GM21529 (cell line): ENCODE data around the gene IL4I1.

Experiments used
- ATAC-seq: cut with Tn5 transposase; IDR thresholded peaks from one replicate; pipeline ENCODE4 v1.9.1; 2021; ENCODE audit not compliant: unreplicated experiment

IL4I1 gene

DNA sequence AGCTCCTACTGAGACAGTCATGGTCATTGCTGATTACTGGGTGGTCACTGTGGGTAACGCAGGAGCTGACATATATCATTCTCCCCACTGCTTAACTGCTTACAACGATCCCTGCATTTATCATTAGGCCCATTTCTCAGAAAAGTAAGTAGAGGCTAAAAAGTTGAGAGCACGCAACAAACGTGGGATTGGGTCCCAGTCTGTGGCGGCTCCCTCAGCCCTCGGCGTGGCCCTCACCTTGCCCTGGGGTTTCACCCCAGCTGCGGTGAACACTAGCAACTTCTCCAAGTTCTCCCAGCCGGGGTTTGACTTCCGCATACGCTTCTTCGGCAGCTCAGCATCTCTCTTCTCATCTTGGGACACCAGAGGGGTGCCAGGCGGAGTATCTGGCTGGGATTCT, 31.8 kb downstream of the IL4I1 start:
- no peak for ATAC-seq

DNA sequence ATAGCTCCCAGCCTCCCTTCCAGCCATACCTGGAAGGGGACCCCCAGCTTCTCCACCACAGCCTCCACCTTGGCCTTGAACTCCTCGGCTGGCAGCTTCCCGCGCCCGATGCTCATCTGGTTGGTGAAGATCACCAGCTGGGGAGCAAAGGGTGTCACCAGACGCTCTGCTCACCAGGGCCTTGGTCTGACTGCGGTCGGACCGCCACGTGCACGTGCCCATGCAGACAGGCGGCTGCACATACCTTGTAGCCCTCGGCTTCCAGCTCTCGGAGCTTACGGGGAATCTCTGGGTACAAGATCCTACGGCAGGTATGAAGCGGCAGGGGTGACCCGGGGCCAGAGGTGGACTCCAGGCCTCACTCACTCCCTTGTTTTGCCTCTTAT, 32.8 kb downstream of the IL4I1 start:
- no peak for ATAC-seq

DNA sequence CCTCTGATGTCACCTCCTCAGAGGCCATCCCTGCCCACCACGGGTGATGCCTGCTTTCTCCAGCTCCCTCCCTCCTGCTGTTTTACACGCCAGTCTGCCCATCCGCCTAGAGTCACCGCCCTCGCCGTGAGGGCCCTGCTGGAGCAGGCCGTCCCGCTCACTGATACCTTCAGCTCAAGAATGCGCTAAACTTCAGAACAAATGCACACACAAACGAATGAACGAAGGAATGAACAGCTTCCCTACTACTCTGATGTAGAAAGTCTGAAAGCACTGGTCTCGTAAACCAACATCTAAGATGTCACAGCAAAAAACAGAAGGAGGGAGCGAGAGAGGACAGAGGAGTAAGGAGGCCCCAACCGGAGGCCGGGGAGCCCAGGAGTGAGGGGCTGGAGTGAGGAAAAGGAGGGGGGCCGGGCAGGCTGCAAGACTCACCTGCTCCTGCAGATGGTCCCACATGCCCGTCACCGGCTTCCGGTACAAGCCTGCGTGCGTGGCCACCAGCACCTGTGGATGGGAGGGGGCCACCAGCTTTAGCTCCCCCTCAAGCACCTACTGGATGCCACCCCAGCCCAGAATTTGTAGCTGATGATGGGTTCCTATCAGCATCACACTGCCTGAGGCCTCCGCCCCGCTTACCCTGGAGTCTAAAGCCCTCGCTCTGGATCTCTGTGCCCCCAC, 33.3 kb downstream of the IL4I1 start:
- ATAC-seq = no peak

DNA sequence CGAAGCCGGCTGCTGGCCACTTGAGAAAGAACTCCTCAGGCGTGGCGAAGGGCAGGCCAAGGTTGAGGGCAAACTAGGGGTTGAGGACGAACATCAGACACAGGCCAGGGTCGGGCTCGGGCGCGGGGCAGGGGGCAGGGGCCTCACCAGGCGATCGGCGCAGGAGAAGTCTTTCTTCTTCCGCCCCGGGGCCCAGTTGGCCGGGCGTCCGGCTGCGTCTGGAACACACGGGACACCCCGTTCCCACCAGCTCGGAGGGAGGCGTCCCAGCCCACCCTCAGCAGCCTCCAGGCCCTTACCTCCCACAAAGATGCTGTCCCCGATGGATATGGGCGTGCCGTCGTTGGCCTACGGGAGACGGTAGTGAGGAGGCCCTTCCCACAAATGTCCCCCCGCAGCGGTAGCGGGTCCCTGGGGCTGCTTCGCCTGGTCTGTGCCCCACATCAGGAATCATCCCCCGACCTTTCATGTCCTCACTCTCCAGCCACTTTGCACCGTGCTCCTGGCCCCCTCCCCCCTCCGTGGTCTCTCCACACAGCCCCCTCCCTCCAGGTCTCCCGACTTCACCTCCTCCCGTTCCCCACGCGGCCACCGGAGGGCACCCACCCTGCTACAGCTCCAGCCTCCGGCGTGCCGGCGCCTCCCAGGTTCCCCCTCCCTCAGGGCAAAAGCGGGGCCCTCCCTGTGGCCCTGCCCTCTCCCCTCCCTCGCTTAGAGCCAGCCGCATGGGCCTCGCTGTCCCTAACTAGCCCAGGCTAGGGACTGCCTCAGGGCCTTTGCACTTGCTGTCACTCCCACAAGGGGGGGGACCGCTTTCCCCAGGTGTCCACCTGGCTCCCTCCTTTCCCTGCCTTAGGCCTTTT, 34.1 kb downstream of the IL4I1 start:
- no peak for ATAC-seq

DNA sequence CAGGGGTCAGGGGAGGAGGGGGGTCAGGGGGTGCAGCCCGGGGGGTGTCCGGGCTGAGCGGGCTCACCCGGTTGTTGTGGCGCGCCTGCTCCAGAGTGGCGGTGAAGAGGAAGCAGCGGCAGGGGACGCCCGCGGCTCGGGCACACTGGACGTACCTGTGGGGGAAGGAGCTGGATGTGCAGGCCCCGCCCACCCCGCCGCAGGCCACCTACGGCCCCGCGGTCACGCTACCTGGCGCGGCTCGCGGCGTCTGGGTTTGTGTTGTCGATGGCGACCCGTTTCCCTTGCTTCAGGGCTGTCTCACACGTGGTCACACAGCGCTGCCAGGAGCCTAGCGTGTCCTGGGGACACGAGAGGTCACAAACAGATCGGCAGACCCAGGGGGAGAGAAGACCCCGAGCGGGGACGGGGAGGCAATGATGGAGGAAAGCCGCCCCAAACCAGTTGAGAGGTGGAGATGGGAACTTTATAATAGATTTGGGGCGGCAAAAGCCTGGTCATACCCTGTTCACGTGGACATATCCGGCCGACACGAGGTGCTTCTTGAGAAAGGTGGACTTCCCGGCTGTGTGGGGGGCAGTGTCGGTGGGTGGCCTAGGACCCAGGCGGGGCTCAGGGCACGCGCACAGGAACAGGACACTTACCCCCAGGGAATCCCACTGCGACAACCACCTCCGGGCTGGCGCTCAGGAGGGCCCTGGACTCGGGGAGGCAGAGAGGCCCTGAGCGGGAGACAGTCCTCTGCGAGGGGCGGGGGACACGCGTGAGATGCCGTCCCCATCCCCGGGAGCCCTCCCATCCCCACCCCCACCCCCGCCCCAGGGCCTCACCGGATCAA, 34.9 kb downstream of the IL4I1 start:
- no peak for ATAC-seq

DNA sequence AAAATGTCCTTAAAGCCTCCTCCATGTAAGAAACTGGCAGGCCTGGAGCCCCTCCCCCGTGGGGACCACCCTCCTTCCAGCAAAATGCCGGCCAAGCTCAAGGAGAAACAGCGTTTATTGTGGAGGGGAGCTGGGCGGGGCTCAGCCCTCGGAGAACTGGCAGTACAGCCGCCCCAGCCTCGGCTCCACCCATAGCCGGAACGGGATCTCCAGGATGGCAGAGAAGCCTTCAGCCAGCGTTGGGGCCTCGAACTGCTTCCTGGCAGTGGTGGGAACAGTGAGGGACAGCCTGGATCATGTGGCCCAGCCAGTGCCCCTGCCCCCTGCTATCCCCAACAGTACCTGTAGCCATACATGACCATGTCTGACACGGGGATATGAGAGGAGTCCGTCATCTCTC, 35.6 kb downstream of the IL4I1 start:
- ATAC-seq = no peak

GRCh38 chr19:49860336-49861102, 36.2 kb downstream of the IL4I1 start:
- ATAC-seq = no peak

DNA sequence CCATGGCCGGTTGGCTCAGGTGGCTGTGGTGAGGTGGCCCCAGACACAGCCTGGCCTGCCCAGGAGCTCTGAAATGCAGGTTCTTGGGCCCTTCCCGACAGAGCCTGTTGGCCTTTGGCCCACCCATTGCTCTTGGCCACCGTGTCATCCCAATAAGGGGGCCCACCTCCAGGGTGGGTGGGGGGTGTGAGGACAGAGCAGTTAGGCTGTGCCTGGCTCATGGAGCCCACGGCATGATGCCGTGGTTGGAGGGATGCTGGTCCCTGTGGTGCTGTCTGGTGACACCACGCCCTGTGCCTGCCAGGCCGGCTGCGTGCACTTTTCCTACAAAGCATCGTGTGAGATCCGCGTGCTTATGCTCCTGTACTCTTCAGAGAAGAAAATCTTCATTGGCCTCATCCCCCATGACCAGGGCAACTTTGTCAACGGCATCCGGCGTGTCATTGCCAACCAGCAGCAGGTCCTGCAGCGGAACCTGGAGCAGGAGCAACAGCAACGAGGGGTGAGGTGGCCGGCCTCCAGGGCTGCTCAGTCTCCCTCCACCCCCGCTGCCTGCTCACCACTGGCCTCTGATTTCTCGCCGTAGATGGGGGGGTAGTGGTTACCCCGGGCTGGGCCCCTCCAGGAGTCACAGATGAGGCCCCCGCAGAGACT, 36.9 kb downstream of the IL4I1 start:
- no peak for ATAC-seq

GRCh38 chr19:49858088-49858985, 38.4 kb downstream of the IL4I1 start:
- no peak for ATAC-seq

GRCh38 chr19:49857838-49858087, 38.9 kb downstream of the IL4I1 start:
- no peak for ATAC-seq

DNA sequence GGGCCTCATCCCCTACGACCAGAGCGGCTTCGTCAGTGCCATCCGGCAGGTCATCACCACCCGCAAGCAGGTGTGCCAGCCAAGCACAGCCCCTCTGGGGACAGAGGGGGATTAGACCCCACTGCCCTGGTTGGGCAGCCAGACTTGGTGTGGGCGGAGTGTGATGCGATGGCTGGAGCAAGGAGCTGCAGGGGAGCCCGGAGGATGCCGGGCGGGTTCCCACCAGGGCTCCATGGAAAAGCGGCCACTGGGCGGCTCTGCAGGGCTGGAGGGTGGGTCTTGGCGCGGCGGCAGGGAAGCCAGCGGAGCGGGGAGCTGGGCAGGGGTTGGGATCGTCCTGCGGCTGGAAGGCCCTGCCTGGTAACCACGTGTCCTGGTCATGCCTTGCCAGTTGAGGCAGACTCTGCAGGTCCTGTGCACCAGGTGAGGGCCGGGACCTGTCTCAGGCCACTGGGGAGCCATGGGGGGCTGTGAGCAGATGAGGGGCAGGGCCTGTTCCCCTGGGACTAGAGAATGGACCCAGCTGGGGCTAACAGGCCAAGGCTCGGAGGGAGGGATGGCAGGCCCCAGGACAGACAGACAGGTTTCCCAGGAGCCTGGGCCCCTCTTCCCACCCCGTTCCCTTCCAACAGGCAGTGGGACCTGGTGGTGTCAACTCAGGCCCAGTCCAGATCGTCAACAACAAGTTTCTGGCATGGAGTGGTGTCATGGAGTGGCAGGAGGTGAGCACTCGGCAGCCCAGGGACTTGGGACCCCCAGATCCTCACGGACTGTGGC, 39.4 kb downstream of the IL4I1 start:
- ATAC-seq = no peak

DNA sequence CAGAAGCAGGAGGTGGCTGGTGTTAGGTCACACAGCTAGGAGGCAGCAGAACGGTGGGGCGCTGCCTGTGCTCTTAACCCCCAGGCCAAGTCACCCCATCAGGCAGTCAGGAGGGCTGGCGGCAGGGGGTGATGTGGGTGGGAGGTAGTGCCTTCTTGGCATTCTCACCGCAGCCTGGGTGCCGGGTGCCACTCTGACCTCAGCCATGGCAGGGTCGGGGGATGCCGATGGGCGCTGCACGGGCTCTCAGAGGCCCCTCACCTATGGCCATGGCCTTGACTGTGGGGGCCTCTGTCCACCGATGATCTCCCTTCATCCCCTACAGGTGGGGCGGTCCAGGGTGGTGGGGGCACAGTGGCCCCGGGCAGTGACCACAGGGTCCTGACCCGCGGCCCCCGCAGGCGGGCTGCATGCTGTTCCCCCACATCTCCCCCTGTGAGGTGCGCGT, 40.1 kb downstream of the IL4I1 start:
- no peak for ATAC-seq

- ATAC-seq = no peak
Measured at GRCh38 chr19:49855676-49856573, 40.8 kb downstream of the IL4I1 start.

- ATAC-seq = no peak
Measured at GRCh38 chr19:49855277-49855675, 41.4 kb downstream of the IL4I1 start.

DNA sequence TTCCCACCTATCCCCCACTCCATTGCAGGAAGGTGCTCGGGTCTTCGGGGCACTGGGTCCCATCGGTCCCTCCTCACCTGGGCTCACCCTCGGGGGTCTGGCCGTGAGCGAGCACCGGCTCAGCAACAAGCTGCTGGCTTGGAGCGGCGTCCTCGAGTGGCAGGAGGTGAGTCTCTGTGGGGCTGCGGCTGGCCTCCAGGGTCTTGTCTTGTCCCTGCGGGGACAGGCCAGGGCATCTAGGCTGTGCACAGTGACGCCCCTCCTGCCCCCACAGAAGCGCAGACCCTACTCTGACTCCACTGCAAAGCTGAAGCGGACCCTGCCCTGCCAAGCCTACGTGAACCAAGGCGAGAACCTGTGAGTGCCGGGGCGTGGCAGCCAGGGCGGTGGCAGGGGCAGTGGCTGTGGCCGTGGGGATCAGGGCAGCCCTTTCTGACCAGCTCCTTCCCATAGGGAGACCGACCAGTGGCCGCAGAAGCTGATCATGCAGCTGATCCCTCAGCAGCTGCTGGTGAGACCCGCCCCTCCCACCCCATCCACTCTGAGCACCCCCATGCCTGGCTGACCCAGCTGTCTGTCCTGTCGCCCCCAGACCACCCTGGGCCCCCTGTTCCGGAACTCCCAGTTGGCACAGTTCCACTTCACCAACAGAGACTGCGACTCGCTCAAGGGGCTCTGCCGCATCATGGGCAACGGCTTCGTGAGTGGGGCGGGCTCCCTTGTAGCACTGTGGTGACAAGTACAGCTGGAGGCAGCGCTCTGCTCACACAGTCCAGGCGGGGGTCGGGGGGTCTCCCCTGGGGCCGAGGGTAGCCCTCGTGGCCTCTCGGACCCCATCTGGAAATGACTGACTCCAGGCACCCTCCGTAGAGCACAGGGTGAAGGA, 42.1 kb downstream of the IL4I1 start:
- no peak for ATAC-seq

DNA sequence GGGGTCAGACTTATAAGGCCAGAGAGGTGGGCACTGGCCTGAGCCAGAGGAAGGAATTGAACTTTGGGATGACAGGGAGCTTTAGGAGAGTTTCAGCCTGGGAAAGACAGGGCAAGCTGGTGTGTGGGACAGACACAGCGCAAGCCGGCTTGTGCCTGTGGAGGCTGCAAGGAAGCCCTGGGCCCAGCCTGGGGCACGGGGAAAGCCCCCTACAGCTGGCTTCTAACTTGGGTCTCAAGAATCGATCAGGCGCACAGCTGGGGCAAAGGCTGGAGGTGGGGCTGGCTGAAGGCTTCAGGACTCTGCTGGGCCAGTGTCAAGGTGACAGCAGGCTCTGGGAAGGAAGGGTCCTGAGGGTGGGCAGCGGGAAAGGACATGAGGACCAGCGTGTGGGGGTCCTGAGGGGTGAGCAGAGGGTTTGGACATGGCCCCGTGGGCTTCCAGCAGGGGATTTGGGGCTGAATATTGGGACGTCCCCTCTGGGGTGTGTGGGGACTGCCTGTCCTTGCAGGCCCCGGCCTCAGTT, 42.8 kb downstream of the IL4I1 start:
- ATAC-seq = no peak
